NT2/D1 (cell line): ENCODE results near the gene SMC3.

Source experiments
- SUZ12 ChIP-seq: IDR thresholded peaks from 2 replicates; pipeline ENCODE4 v1.6.1; 2011; ENCODE audit not compliant: insufficient read length, insufficient read depth; ENCODE audit errors: extremely low read depth
- YY1 ChIP-seq: IDR thresholded peaks from 2 replicates; pipeline ENCODE4 v1.6.1; 2011; ENCODE audit not compliant: insufficient read length, insufficient read depth

DNA sequence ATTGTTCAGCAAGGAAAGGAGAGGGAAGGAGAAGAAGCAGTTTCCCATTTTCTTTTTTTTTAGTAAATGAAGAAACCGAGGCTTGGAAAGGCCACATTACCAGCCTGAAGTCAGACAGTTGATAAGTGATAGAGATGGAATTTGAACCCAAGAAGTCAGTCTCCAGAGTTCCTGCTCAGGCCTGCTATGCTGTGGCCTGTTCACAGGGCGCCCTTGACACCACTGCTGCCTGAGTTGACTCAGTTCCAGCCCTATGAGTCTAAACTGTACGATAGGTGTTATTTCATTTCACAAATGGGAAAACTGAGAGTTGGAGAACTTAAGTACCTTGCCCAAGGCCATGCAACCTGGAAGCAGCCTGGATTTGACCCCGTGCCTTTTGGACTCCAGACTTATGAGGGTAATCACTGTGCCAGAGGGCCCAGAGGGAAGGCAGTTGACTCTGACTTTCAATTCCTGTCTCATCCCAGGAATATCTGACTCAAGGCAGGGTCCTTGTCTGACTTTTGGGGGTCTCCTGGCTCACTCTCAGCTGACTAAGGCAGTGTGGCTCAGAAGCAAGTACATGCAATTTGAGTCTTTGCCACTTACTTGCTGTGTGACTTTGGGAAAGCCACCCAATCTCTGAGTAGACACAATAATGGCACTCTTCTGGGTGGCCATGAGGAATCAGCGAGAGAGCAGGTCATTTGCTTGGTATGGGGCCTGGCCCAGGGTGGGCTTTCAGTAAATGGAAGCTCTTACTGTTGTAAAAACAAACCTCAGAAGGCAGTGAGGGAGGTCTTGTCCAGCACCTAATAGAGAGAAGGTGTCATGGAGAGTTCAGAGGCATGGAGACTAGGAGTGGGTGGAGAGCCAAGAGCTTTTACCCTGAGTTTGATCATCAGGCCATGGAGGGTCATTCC is 58.7 kb downstream of the SMC3 start:
- no peak for TF ChIP-seq YY1
- no peak for TF ChIP-seq SUZ12
